Psoas muscle (tissue), 8 donors: ENCODE data around the gene TMSB4X. TPM values are rescaled to one million over a fixed set of nuclear protein-coding genes. Genes with fewer than 3 reads are reported as not detected.

Experiments used
- ATAC-seq, 4 donors: fragments of 200-7000 bp; cut with Tn5 transposase; one replicate each; pipeline ENCODE4 v1.9.1; 2020; ENCODE audit warnings: moderate library complexity in 3 of 4, mild to moderate bottlenecking in 2 of 4
- DNase-seq, 2 donors: peaks; one replicate each; pipeline ENCODE4 v3.0.0-alpha.2; 2020
- H3K27ac ChIP-seq: fragments of 200-600 bp; one replicate; pipeline ENCODE4 v1.8.0; 2022
- H3K27me3 ChIP-seq, 3 donors: fragments of 200-600 bp in 1 of 3; one replicate each; pipeline versions ENCODE4 v1.6.1 to v1.8.0; 2013 to 2022; ENCODE audit warnings: low read length in 2 of 3, mild to moderate bottlenecking in 2 of 3, moderate library complexity in 1 of 3; ENCODE audit not compliant: insufficient read depth in 3 of 3
- H3K36me3 ChIP-seq, 2 donors: fragments of 200-600 bp in 1 of 2; one replicate each; pipeline versions ENCODE4 v1.6.1 to v1.8.0; 2013 to 2022; ENCODE audit warnings: low read depth in 1 of 2, mild to moderate bottlenecking in 1 of 2, moderate library complexity in 1 of 2; ENCODE audit not compliant: insufficient read depth in 1 of 2
- H3K4me1 ChIP-seq: fragments of 200-600 bp; one replicate; pipeline ENCODE4 v1.8.0; 2022
- H3K4me3 ChIP-seq: fragments of 200-600 bp; one replicate; pipeline ENCODE4 v1.8.0; 2022; ENCODE audit warnings: mild to moderate bottlenecking
- H3K9me3 ChIP-seq: fragments of 200-600 bp; one replicate; pipeline ENCODE4 v1.8.0; 2022
- CTCF ChIP-seq: fragments of 200-600 bp; IDR thresholded peaks from one replicate; pipeline ENCODE4 v1.8.0; 2022; ENCODE audit warnings: antibody characterized with exemption
- WGBS, 3 donors: extraction: QIAGEN DNeasy Blood & Tissue Kit; methylation state at CpG; one replicate each; pipeline versions ENCODE4 v1.1.6 to v1.1.7; 2013; 5-methylcytosine and 5-hydroxymethylcytosine counted together
- intact Hi-C, 2 donors: fragments of 100-400 bp; cut with DNase I; formaldehyde crosslinking; loops; one replicate each; pipeline versions ENCODE4 v1.11.0 to v1.14.2; 2022
- polyA plus RNA-seq, 3 donors: library from polyadenylated mRNA; stranded (reverse); fragments of 200-250 nt; gene quantifications; one replicate each; pipeline ENCODE4 v1.2.3, GENCODE V29; 2013
- total RNA-seq, 4 donors: library from RNA; stranded (reverse); fragmentation: NEBNext Ultra II Directional in 2 of 4; extraction: Animal tissue kit (Norgen Biotek cat#: 25700) in 2 of 4; gene quantifications; one replicate each; pipeline versions ENCODE4 v1.2.1 to v1.2.4, GENCODE V29; 2021 to 2023
- donor health status: healthy with polysubstance abuse.
- donor health status: DM: no; HTN: no; CAD: no; lungs with moderate emphysema.
- donor health status: Bipolar disorder and iron deficiency.
- donor health status: healthy.
- donor health status: DM: yes; HTN: yes; CAD: no.
- donor health status: DM: no; HTN: no; CAD: no.
- donor health status: DM: no; HTN: no; CAD: no.
- donor health status: DM: yes; HTN: yes; CAD: no.

TMSB4X gene
- total and polyA plus RNA-seq, 7 donors = 382 to 1,148 (median 534) TPM

- TF ChIP-seq CTCF = no peak
Measured at GRCh38 chrX:13001097-13001496, 26.2 kb downstream of the TMSB4X start.

GRCh38 chrX:13001961-13002671 lies 27.2 kb downstream of the TMSB4X start:
- Histone ChIP-seq H3K4me1 (no peaks in the 10 kb centered on the region), H3K9me3 (no peaks in the 10 kb centered on the region), H3K36me3 (no peaks in the 10 kb centered on the region), H3K4me3 (no peak overlapping the region), H3K27me3 (no peaks in the 10 kb centered on the region), H3K27ac (no peak overlapping the region)
- WGBS, 3 donors = 74 to 95% (median 93%) methylated on average over 4 of the region's 4 CpGs
- intact Hi-C loops = no loop called here
- no peak for TF ChIP-seq CTCF
- no peak for ATAC-seq
- DNase-seq = no peak

More at GRCh38 chrX:13001097-13001496, 26.2 kb downstream of the TMSB4X start:
- no peak for DNase-seq
- no peaks in the 10 kb centered on the region for H3K36me3 ChIP-seq
- 91 to 100% (median 97%) methylated on average over 5 of the region's 5 CpGs for WGBS, 3 donors
- no peaks in the 10 kb centered on the region for H3K4me1 ChIP-seq
- H3K27me3 ChIP-seq = no peaks in the 10 kb centered on the region
- H3K9me3 ChIP-seq = no peaks in the 10 kb centered on the region
- no peak overlapping the region for H3K4me3 ChIP-seq
- intact Hi-C loops = no loop called here
- ATAC-seq = no peak
- no peak overlapping the region for H3K27ac ChIP-seq

GRCh38 chrX:13005661-13006473 lies 31.0 kb downstream of the TMSB4X start:
- Histone ChIP-seq H3K4me1 (no peaks in the 10 kb centered on the region), H3K27ac (no peak overlapping the region), H3K36me3 (no peaks in the 10 kb centered on the region), H3K27me3 (no peaks in the 10 kb centered on the region), H3K4me3 (no peak overlapping the region), H3K9me3 (no peaks in the 10 kb centered on the region)
- intact Hi-C loops = no loop called here
- TF ChIP-seq CTCF = no peak
- ATAC-seq (no peak), DNase-seq (no peak)
- 53 to 59% (median 55%) methylated on average over 9 of the region's 9 CpGs for WGBS, 3 donors

- H3K27me3 ChIP-seq = no peaks in the 10 kb centered on the region
- no peak overlapping the region for H3K27ac ChIP-seq
- no peak for TF ChIP-seq CTCF
- H3K9me3 ChIP-seq = no peaks in the 10 kb centered on the region
- H3K4me1 ChIP-seq = no peaks in the 10 kb centered on the region
- 78 to 81% (median 80%) methylated on average over 2 of the region's 2 CpGs for WGBS, 3 donors
- ATAC-seq (no peak), DNase-seq (no peak)
- no peaks in the 10 kb centered on the region for H3K36me3 ChIP-seq
- intact Hi-C loops = no loop called here
- no peak overlapping the region for H3K4me3 ChIP-seq
Measured at GRCh38 chrX:13007519-13008188, 32.7 kb downstream of the TMSB4X start.
